Upper lobe of left lung (tissue), 6 donors: Measurements from ENCODE around the gene YAP1. TPM values are rescaled to one million over a fixed set of nuclear protein-coding genes. Genes with fewer than 3 reads are reported as not detected.

ENCODE experiments used
- ATAC-seq, 2 donors: fragments of 200-7000 bp; cut with Tn5 transposase; one replicate each; pipeline ENCODE4 v1.9.1; 2022; ENCODE audit warnings: mild to moderate bottlenecking in 2 of 2, moderate library complexity in 2 of 2; ENCODE audit not compliant: low FRiP score in 2 of 2
- DNase-seq, 2 donors: peaks; one replicate each; pipeline ENCODE4 v3.0.0-alpha.2; 2019 to 2020
- H3K27ac ChIP-seq, 4 donors: fragments of 200-600 bp; sonication (generic); one replicate each; pipeline ENCODE4 v1.5.1; 2016 to 2019
- H3K27me3 ChIP-seq, 4 donors: fragments of 200-600 bp; sonication (generic); one replicate each; pipeline ENCODE4 v1.5.1; 2017 to 2019
- H3K36me3 ChIP-seq, 4 donors: fragments of 200-600 bp; sonication (generic); one replicate each; pipeline ENCODE4 v1.5.1; 2016 to 2019
- H3K4me1 ChIP-seq, 4 donors: fragments of 200-600 bp; sonication (generic); one replicate each; pipeline ENCODE4 v1.5.1; 2018 to 2019
- H3K4me3 ChIP-seq, 4 donors: fragments of 200-600 bp; sonication (generic); one replicate each; pipeline ENCODE4 v1.5.1; 2017 to 2019; ENCODE audit warnings: mild to moderate bottlenecking in 2 of 4, moderate library complexity in 1 of 4
- H3K9me3 ChIP-seq, 4 donors: fragments of 200-600 bp; sonication (generic); one replicate each; pipeline ENCODE4 v1.5.1; 2018 to 2019
- CTCF ChIP-seq, 6 experiments: fragments of 450-650 bp in 4 of 6; fragments of 200-600 bp in 2 of 6; sonication (generic) in 2 of 6; IDR thresholded peaks; one replicate each; pipeline ENCODE4 v1.5.1; 2016 to 2019; ENCODE audit warnings: antibody characterized with exemption in 6 of 6
- EP300 ChIP-seq, 4 donors: sonication (generic); formaldehyde crosslinking; IDR thresholded peaks; one replicate each; pipeline ENCODE4 v1.5.1; 2017; ENCODE audit warnings: antibody characterized with exemption in 4 of 4, control low read depth in 2 of 4
- POLR2A ChIP-seq, 4 donors: fragments of 450-650 bp; IDR thresholded peaks; one replicate each; pipeline ENCODE4 v1.5.1; 2016 to 2017; ENCODE audit warnings: antibody characterized with exemption in 4 of 4, mild to moderate bottlenecking in 2 of 4
- POLR2AphosphoS5 ChIP-seq, 2 donors: sonication (generic); formaldehyde crosslinking; IDR thresholded peaks; one replicate each; pipeline ENCODE4 v1.5.1; 2017; ENCODE audit warnings: antibody characterized with exemption in 2 of 2
- WGBS, 2 donors: methylation state at CpG; one replicate each; pipeline ENCODE4 v1.1.5; 2017 to 2018; 5-methylcytosine and 5-hydroxymethylcytosine counted together
- total RNA-seq, 6 donors: library from RNA; depleted of rRNA in 4 of 6; stranded (reverse); fragments of >200 nt in 4 of 6; gene quantifications; one replicate each; pipeline versions ENCODE4 v1.1.0 to v1.2.1, GENCODE V29; 2016 to 2021
- donor health status: DM: no; HTN: no; CAD: no; lungs with moderate emphysema.
- donor health status: DM: no; HTN: yes; CAD: no; lungs with severe emphysema.

The YAP1 gene
- total RNA-seq, 6 donors from 2014 or later: 99.2 to 262 (median 190) TPM

GRCh38 chr11:102252339-102252891 is 142.2 kb downstream of the YAP1 start:
- Histone ChIP-seq H3K36me3 (no peaks in the 10 kb centered on the region), H3K27me3 (no peaks in the 10 kb centered on the region), H3K4me3 (no peak overlapping the region), H3K4me1 (no peaks in the 10 kb centered on the region), H3K9me3 (no peaks in the 10 kb centered on the region), H3K27ac (no peak overlapping the region)
- ATAC-seq (no peak), DNase-seq (no peak)
- 82 to 85% methylated on average over 6 of the region's 6 CpGs for WGBS, 2 donors
- TF ChIP-seq POLR2A (IDR thresholded peaks at IDR 0.05) (no peak), POLR2AphosphoS5 (IDR thresholded peaks at IDR 0.05) (no peak), EP300 (IDR thresholded peaks at IDR 0.05) (no peak), CTCF (IDR thresholded peaks at IDR 0.05) (no peak)

- H3K9me3 ChIP-seq: no peaks in the 10 kb centered on the region
- H3K36me3 ChIP-seq: no peaks in the 10 kb centered on the region
- no peaks in the 10 kb centered on the region for H3K27me3 ChIP-seq
- H3K4me3 ChIP-seq: no peak overlapping the region
- DNase-seq: no peak
- ATAC-seq: no peak
- 34 to 43% methylated on average over 3 of the region's 3 CpGs for WGBS, 2 donors
- TF ChIP-seq EP300 (IDR thresholded peaks at IDR 0.05) (no peak), POLR2AphosphoS5 (IDR thresholded peaks at IDR 0.05) (no peak), CTCF (IDR thresholded peaks at IDR 0.05) (no peak), POLR2A (IDR thresholded peaks at IDR 0.05) (no peak)
- no peaks in the 10 kb centered on the region for H3K4me1 ChIP-seq
- no peak overlapping the region for H3K27ac ChIP-seq
These were observed 142.9 kb downstream of the YAP1 start for GRCh38 chr11:102253020-102253715.

- no peaks in the 10 kb centered on the region for H3K9me3 ChIP-seq
- TF ChIP-seq CTCF (IDR thresholded peaks at IDR 0.05) (no peak), POLR2AphosphoS5 (IDR thresholded peaks at IDR 0.05) (no peak), EP300 (IDR thresholded peaks at IDR 0.05) (no peak), POLR2A (IDR thresholded peaks at IDR 0.05) (no peak)
- no peaks in the 10 kb centered on the region for H3K4me1 ChIP-seq
- H3K4me3 ChIP-seq: no peak overlapping the region
- no peak for DNase-seq
- 92 to 93% methylated on average over 5 of the region's 5 CpGs for WGBS, 2 donors
- no peak for ATAC-seq
- H3K27me3 ChIP-seq: no peaks in the 10 kb centered on the region
- H3K36me3 ChIP-seq: no peaks in the 10 kb centered on the region
- H3K27ac ChIP-seq: no peak overlapping the region
These were observed 143.8 kb downstream of the YAP1 start for GRCh38 chr11:102254047-102254446.

- WGBS, 2 donors: 81 to 89% methylated on average over 4 of the region's 4 CpGs
- Histone ChIP-seq H3K27me3 (no peaks in the 10 kb centered on the region), H3K4me3 (no peak overlapping the region), H3K4me1 (no peaks in the 10 kb centered on the region), H3K9me3 (no peaks in the 10 kb centered on the region), H3K36me3 (no peaks in the 10 kb centered on the region), H3K27ac (no peak overlapping the region)
- ATAC-seq: no peak
- TF ChIP-seq EP300 (IDR thresholded peaks at IDR 0.05) (no peak), POLR2AphosphoS5 (IDR thresholded peaks at IDR 0.05) (no peak), CTCF (IDR thresholded peaks at IDR 0.05) (no peak), POLR2A (IDR thresholded peaks at IDR 0.05) (no peak)
- DNase-seq: no peak
These were observed 146.0 kb downstream of the YAP1 start for GRCh38 chr11:102256251-102256650.

GRCh38 chr11:102260241-102260640 is 150.0 kb downstream of the YAP1 start:
- TF ChIP-seq EP300 (IDR thresholded peaks at IDR 0.05): no peak
- TF ChIP-seq CTCF (IDR thresholded peaks at IDR 0.05): no peak
- TF ChIP-seq POLR2A (IDR thresholded peaks at IDR 0.05): no peak
- no peak for TF ChIP-seq POLR2AphosphoS5 (IDR thresholded peaks at IDR 0.05)
- Histone ChIP-seq H3K9me3 (no peaks in the 10 kb centered on the region), H3K27me3 (no peaks in the 10 kb centered on the region), H3K27ac (no peak overlapping the region), H3K4me3 (no peak overlapping the region), H3K4me1 (no peaks in the 10 kb centered on the region), H3K36me3 (no peaks in the 10 kb centered on the region)
- no peak for ATAC-seq
- DNase-seq: no peak
- 72 to 77% methylated on average over 2 of the region's 2 CpGs for WGBS, 2 donors
